Pancreas (tissue), 10 donors: ENCODE results near the gene SPEN. TPM values are rescaled to one million over a fixed set of nuclear protein-coding genes. Genes with fewer than 3 reads are reported as not detected.

ENCODE experiments used
- ATAC-seq, 4 donors: fragments of 200-7000 bp; cut with Tn5 transposase; one replicate each; pipeline versions ENCODE4 v1.8.0 to v1.9.1; 2020; ENCODE audit warnings: mild to moderate bottlenecking in 4 of 4, moderate library complexity in 4 of 4
- DNase-seq, 6 donors: peaks; one replicate each; pipeline ENCODE4 v3.0.0-alpha.2; 2020
- FAIRE-seq: peaks from 2 replicates; lab custom pipeline; 2012; peaks lifted over from hg19 to GRCh38; lab: Jason Lieb, UNC
- H3K27ac ChIP-seq, 4 donors: fragments of 200-600 bp; sonication (generic); 1 replicate in 3 of 4; 2 replicates in 1 of 4; pipeline versions ENCODE4 v1.5.0 to v1.8.0; 2020
- H3K27me3 ChIP-seq, 4 donors: fragments of 200-600 bp; one replicate each; pipeline ENCODE4 v1.8.0; 2021
- H3K36me3 ChIP-seq, 3 donors: fragments of 200-600 bp; sonication (generic) in 1 of 3; one replicate each; pipeline versions ENCODE4 v1.5.0 to v1.8.0; 2020 to 2021
- H3K4me1 ChIP-seq, 3 donors: fragments of 200-600 bp; one replicate each; pipeline ENCODE4 v1.8.0; 2021
- H3K4me3 ChIP-seq, 4 donors: fragments of 200-600 bp; sonication (generic) in 2 of 4; one replicate each; pipeline versions ENCODE4 v1.5.0 to v1.8.0; 2020 to 2021
- H3K9me3 ChIP-seq, 4 donors: fragments of 200-600 bp; one replicate each; pipeline ENCODE4 v1.8.0; 2021
- CTCF ChIP-seq, 4 donors: fragments of 200-600 bp; sonication (generic) in 3 of 4; IDR thresholded peaks; one replicate each; pipeline versions ENCODE4 v1.5.0 to v1.8.0; 2021; ENCODE audit warnings: antibody characterized with exemption in 4 of 4
- WGBS, 2 donors: extraction: QIAGEN DNeasy Blood & Tissue Kit; methylation state at CpG; one replicate each; pipeline ENCODE4 v1.1.7; 2013; 5-methylcytosine and 5-hydroxymethylcytosine counted together
- intact Hi-C, 3 donors: fragments of 100-400 bp; cut with DNase I; formaldehyde crosslinking; loops; one replicate each; pipeline versions ENCODE4 v1.11.1 to v1.14.2; 2022
- polyA plus RNA-seq, 2 donors: library from polyadenylated mRNA; stranded (reverse); fragments of 200-250 nt; gene quantifications; one replicate each; pipeline ENCODE4 v1.2.3, GENCODE V29; 2013
- total RNA-seq, 6 donors: library from RNA; stranded (reverse); fragmentation: NEBNext Ultra II Directional in 4 of 6; extraction: Animal tissue kit (Norgen Biotek cat#: 25700) in 4 of 6; gene quantifications; one replicate each; pipeline versions ENCODE4 v1.2.1 to v1.2.4, GENCODE V29; 2021 to 2023
- donor health status: healthy with polysubstance abuse.
- donor health status: DM: no; HTN: no; CAD: no; lungs with moderate emphysema.
- donor health status: DM: no; HTN: no; CAD: no.
- donor health status: control.
- donor health status: control.
- donor health status: Bipolar disorder and iron deficiency.
- donor health status: DM: yes; HTN: yes; CAD: no.
- donor health status: DM: no; HTN: no; CAD: no.
- donor health status: DM: no; HTN: no; CAD: no.
- donor health status: DM: yes; HTN: yes; CAD: no.

The SPEN gene
- total and polyA plus RNA-seq, 8 donors = 16.2 to 38.2 (median 26.2) TPM

GRCh38 chr1:15848929-15849774 is 1.6 kb downstream of the SPEN start:
- no peak for TF ChIP-seq CTCF (IDR thresholded peaks at IDR 0.05)
- peaks cover 0 to 35% (median 30%) of the 10 kb centered on the region in 3 donors for H3K4me1 ChIP-seq
- intact Hi-C loops = no loop called here
- peak overlapping the region; percentile 94 to 97 (median 95) for H3K27ac ChIP-seq
- peak; percentile 80 to 92 (median 85) for DNase-seq
- FAIRE-seq = no peak
- peak overlapping the region; percentile 59 to 92 (median 80) for H3K4me3 ChIP-seq
- H3K27me3 ChIP-seq = no peaks in the 10 kb centered on the region
- H3K36me3 ChIP-seq = no peaks in the 10 kb centered on the region
- H3K9me3 ChIP-seq = no peaks in the 10 kb centered on the region
- ATAC-seq = peak; percentile 43 to 63 (median 56)
- 0 to 1% methylated on average over 44 of the region's 44 CpGs for WGBS, 2 donors

GRCh38 chr1:15849775-15850324 is 2.3 kb downstream of the SPEN start:
- intact Hi-C loops = no loop called here
- no peak for FAIRE-seq
- 1% methylated on average over 16 of the region's 16 CpGs for WGBS, 2 donors

GRCh38 chr1:15850471-15851001 is 3.0 kb downstream of the SPEN start:
- FAIRE-seq = no peak
- no peak for TF ChIP-seq CTCF (IDR thresholded peaks at IDR 0.05)
- Histone ChIP-seq H3K4me3 (peak overlapping the region in 3 of 4 donors; percentile 72 to 92 (median 88)), H3K27ac (peak overlapping the region in 3 of 4 donors; percentile 94 to 97 (median 96)), H3K4me1 (peaks cover 0 to 35% (median 30%) of the 10 kb centered on the region in 3 donors), H3K36me3 (no peaks in the 10 kb centered on the region), H3K9me3 (no peaks in the 10 kb centered on the region), H3K27me3 (no peaks in the 10 kb centered on the region)
- WGBS, 2 donors = 4 to 5% methylated on average over 2 of the region's 2 CpGs
- no peak for ATAC-seq
- no peak for DNase-seq
- intact Hi-C loops = no loop called here

More at GRCh38 chr1:15849775-15850324, 2.3 kb downstream of the SPEN start:
- Histone ChIP-seq H3K27ac (peak overlapping the region; percentile 94 to 97 (median 95)), H3K36me3 (no peaks in the 10 kb centered on the region), H3K4me1 (peaks cover 0 to 35% (median 30%) of the 10 kb centered on the region in 3 donors), H3K4me3 (peak overlapping the region; percentile 59 to 92 (median 80)), H3K27me3 (no peaks in the 10 kb centered on the region), H3K9me3 (no peaks in the 10 kb centered on the region)
- ATAC-seq (peak in 3 of 4 donors; percentile 0 to 17 (median 14)), DNase-seq (peak in 3 of 6 donors; percentile 42 to 65 (median 62))
- no peak for TF ChIP-seq CTCF (IDR thresholded peaks at IDR 0.05)

- DNase-seq = no peak
- peak overlapping the region in 2 of 4 donors; percentile 94 to 96 for H3K27ac ChIP-seq
- H3K9me3 ChIP-seq = no peaks in the 10 kb centered on the region
- H3K4me1 ChIP-seq = peaks cover 0 to 32% (median 30%) of the 10 kb centered on the region in 3 donors
- no peaks in the 10 kb centered on the region for H3K27me3 ChIP-seq
- H3K36me3 ChIP-seq = no peaks in the 10 kb centered on the region
- TF ChIP-seq CTCF (IDR thresholded peaks at IDR 0.05) = no peak
- intact Hi-C loops = no loop called here
- no peak for FAIRE-seq
- no peak for ATAC-seq
- WGBS, 2 donors = 72 to 77% methylated on average over 16 of the region's 16 CpGs
- H3K4me3 ChIP-seq = no peak overlapping the region
These were observed 3.9 kb downstream of the SPEN start for GRCh38 chr1:15851210-15852035.
